HG02852 (cell line): Measurements from ENCODE around the gene KCNG4.
"Not testable (repeated sequence)": the region's sequence is repeated elsewhere in the genome, so short reads cannot be mapped to it uniquely, and the experiment has no call there.

Source experiments
- ATAC-seq: cut with Tn5 transposase; IDR thresholded peaks from one replicate; pipeline ENCODE4 v1.9.1; 2021; ENCODE audit warnings: mild to moderate bottlenecking, moderate library complexity; ENCODE audit not compliant: unreplicated experiment

Gene KCNG4

DNA sequence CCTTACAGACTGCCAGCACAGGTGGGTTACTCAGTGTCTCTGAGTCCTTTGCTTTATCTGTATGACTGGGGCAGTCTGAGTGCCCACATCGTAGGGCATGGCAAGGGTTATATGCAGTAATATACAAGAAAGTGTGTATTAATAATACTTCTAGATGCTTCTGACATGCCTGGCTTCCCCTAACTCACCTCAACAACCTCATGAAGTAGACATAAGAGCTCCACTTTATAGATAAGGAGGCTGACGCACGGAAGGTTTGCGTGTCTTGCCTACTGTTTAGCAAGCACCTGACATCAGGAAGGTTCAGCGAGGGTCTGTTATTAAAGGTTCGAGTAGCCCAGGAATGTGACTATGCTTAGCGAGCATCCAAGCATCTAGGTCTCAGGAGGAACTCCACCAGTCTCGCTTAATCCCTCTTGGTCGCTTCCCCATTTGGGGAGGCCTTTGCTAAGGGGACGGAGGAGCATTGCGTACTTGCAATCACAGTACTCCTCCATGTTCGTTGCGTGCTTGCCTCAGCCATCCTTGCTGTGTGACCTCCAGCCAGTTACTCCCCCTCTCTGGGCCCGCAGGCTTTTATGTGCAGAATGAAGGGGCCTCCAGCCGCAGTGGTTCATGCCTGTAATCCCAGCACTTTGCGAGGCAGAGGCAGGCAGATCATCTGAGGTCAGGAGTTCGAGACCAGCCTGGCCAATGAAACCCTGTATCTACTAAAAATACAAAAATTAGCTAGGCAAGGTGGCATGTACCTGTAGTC, 1.6 kb downstream of the KCNG4 start:
- ATAC-seq, result no peak

DNA sequence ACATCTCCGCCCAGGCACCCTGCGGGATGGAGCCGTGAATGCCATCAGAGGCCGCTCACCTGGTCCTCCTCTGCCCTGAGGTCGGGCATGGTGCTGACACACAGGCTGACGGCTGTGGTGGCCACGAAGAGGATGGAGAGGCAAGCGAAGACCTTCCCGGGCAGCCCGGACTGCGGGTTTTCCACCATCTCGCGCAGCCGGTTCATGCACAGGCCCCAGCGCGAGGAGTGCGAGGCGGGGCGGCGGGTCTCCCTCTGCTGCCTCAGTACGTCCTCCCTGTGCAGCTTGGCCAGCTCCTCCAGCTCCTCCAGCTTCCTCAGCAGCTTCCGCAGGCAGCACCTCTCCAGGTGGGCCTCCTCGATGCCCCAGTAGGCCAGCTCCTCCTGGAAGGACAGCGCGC, 3.1 kb downstream of the KCNG4 start:
- ATAC-seq, result no peak

DNA sequence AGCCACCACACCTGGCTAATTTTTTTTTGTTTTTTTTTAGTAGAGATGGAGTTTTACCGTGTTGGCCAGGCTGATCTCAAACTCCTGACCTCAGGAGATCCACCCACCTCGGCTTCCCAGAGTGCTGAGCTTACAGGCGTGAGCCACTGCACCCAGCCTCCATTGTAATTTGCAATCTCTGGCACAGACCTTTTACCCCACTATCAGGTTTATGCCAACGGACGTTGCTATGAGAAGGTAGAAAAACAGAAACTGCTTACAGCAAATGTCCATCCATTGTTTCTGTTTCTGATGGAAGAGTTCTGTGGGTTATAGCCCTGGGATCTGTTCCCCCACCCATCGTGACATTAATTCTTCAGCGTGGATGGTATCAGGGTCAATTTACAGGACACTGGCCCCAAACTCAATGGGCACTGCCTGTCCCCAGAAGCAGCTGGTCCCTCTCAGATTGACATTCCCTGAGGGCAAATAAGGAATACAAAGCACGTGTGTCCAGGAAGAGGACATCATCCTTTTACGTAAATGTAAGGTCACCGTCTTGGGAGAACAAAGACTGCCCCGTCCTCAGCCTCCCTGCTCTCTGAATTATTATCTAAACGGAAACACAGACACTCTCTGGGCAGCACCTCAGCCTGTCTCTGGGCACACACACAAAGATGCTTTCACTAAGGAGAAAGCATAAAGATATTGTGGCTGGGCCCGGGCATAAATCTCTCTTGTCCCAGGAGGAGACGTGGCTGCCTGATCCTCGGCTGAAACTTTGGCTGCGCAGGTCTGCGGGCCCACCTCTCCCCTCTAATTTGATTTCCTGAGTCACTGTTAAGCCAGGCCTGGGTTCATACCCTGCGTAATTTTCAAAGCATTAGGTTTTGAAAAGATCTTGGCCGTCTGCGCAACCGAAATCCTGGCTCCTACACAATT, 5.2 kb downstream of the KCNG4 start:
- ATAC-seq, result no peak

GRCh38 chr16:84233748-84234147, 6.1 kb downstream of the KCNG4 start:
- no peak for ATAC-seq

DNA sequence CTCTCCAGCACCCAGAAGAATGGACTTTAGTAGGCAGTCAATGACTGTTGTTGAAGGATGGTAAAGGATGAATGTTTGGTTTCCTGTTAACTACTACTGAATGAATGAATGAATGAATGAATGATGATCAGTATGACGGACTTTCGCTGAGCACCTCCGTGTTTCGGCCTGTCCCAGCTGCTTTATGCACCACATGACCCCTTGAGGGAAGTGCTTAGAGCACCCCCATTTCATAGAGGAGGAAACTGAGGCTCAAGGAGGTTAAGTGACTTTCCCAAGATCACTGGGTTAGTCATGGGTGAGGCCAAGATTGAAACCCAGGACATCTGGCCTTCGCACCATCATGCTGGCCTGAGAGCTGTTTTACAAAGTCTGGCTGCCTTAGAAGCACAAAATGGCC, 6.8 kb downstream of the KCNG4 start:
- ATAC-seq, result no peak

DNA sequence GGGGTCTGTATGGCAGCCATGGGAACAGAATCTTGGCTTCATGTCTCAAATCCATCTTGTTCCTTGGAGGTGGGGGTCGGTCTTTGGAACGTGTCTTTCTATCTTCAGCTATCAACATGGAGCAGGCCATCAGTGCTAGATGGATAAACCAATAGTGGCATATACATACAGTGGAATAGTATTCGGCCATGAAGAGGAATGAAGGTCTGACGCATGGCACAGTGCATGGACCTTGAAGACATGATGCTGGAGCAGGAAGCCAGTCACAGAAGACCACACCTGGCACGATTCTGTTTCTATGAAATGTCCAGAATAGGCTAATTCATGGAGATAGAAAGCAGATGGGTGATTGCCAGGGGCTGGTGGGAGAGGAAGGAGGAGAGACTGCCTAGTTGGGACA, 7.8 kb downstream of the KCNG4 start:
- no peak for ATAC-seq

DNA sequence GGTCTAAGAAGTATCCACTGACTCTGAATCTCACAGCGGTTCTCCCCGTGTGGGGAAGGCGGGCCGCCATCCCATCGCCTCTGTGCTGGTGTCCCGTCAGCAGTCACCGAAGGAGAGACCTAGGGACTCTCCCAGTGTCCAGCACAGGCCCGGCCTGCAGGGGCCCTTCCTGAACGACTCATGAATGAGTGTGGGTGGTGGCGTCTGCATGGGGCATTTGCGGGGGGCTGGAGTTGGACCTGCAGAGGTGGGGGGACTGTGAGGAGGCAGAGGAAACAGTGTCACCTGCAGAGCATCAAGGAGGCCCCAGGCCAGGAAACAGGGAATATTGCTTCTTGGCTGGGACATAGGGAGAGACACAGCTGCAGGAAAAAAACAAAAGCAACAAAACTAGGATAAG, 10.3 kb downstream of the KCNG4 start:
- ATAC-seq, result no peak

DNA sequence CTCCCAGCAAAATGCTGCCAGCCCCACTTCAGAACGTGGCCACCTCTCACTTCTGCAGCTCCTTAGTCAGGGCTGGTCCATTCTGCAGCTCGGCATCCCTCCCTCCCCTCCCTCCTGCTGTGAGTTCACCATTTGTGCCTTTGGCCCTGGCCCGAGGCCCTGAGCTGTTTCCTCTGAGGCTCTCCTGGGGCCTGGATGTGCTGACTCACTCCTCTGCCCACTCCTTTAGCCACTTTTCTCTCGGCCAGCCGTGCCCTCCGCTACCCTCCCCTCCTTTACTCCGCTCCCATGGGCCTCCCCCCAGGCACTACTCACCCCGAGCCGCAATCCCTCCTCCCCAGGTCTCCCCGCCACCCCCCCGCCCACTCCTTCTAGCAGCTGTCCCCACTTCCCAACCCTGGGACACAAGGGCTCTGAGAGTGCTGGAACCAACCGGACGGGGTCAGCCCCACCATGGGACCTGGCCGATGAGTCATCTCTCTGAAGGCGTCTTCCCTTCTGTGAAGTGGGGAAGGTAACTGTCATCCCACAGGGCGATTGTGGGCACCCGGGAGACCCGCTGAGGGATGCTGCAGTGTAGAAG, 11.5 kb downstream of the KCNG4 start:
- no peak for ATAC-seq

GRCh38 chr16:84227548-84227947, 12.3 kb downstream of the KCNG4 start:
- no peak for ATAC-seq

GRCh38 chr16:84226026-84226425, 13.8 kb downstream of the KCNG4 start:
- ATAC-seq, result no peak

GRCh38 chr16:84225571-84225970, 14.2 kb downstream of the KCNG4 start:
- ATAC-seq, result no peak

GRCh38 chr16:84225126-84225525, 14.7 kb downstream of the KCNG4 start:
- ATAC-seq, result no peak

DNA sequence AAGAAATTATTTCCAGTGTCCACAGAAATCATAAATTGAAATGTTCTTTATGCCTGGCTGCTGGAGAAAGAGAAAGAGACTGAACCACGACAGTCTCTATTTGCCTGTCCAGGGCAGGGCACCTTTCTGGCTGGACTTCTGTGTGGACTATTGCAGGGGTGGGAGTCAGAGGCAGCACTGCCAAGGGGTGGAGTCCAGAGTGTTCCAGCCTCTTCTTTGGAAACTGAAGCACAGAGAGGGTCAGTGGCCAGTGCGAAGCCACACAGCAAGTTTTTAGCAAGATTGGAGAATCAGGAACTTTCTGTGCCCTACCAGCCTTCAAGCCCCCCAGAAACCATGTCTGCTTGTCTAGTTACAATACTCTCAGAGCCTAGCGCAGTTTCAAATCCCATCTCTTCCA, 15.3 kb downstream of the KCNG4 start:
- ATAC-seq, result no peak

DNA sequence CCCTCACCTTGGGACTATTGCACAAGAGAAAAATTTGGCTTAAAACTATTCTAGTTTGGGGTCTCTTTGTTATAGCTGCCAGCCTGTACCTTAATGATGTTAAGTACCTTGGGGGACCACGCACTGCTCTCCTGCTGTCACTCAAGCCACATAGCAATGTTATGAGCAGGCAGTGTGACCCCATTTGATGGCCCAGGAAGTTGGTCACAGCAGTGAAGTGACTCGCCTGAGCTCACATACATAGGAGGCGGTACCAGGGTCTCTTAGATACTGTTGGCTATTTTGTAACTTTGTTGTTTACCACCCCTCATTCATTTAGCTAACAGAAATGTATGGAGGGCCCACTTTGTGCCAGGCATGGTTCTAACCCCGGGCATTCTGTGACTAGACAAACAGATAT, 16.4 kb downstream of the KCNG4 start:
- no peak for ATAC-seq

DNA sequence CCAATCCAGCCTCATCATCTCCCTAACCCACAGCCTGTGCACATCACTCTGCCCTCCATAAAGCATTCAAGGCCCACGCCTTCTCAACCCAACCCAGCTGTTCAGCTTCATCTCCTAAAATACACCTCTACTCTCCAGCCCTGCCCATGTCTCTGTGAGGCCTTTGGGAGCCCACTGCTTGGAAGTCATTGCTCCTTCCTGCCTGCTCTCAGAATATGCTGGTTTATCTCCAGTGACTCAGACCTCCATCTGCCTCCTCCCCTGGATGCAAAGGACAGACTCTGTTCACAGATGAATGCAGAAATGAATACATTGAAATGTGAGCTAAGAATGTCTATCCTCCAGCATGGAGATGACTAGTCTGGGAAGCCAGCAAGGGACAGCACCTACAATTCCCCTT, 19.0 kb downstream of the KCNG4 start:
- no peak for ATAC-seq

- ATAC-seq, result no peak
These were observed 20.9 kb downstream of the KCNG4 start for GRCh38 chr16:84218956-84219355.

GRCh38 chr16:84218176-84218823, 21.5 kb downstream of the KCNG4 start:
- ATAC-seq, result no peak

DNA sequence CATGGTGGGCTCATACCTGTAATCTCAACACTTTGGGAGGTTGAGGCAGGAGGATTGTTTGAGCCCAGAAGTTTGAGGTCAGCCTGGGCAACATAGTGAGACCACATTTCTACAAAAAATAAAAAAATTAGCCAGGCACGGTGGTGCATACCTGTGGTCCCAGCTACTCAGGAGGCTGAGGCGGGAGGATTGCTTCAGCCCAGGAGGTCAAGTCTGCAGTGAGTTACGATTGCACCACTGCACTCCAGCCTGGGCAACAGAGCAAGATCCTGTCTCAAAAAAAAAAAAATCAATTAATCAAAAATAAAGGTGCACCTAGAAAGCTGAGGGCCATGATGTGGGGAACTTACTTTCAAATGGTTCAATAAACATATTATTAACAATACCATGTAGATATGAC, 23.7 kb downstream of the KCNG4 start:
- not testable (repeated sequence) for ATAC-seq

DNA sequence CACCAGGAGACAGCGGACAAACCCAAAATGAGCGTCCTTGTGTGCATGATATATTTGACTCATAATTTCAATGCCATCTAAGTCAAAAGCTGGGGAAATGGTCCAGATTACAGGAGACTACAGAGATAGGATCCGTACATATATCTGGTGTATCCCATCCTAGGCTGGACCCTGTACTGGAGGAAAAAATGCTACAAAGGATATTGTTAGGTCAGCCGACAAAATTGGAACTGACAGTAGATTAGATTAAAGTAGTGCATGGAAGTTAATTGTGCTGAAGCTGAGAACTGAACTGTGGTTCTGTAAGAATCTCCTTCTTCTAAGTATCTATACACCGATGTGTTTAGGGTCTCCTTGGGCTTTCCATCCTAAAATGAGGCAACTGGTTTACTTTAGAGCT, 24.3 kb downstream of the KCNG4 start:
- no peak for ATAC-seq

DNA sequence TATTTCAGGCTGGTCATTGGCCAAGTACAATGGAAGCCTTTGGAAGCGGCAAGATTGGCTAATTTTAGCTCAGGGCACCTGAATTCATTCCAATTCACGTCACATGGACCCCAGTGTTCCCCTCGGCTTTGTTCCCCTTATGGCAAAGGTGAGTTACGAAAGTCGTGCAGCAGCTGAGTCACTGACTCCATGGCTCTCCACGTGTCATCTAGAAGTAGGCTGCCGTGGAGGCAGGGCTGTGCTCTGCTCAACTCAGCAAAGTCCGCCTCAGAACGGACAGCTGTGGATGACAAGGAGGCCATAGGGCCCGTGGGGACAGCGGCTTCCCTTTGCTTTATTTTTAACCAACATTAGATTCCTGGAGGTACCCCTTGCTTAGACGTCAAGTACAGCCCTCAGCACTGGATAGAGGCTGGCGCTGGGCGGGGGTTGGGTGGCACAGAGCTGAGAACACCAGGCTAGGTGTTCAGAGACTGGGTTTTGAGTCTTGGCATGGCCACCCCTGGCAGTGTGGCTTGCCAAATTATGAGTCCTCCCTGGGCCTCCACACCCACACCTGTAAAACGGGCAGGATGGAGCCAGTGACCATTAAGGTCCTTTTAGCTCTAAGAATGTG, 25.3 kb downstream of the KCNG4 start:
- ATAC-seq, result no peak

DNA sequence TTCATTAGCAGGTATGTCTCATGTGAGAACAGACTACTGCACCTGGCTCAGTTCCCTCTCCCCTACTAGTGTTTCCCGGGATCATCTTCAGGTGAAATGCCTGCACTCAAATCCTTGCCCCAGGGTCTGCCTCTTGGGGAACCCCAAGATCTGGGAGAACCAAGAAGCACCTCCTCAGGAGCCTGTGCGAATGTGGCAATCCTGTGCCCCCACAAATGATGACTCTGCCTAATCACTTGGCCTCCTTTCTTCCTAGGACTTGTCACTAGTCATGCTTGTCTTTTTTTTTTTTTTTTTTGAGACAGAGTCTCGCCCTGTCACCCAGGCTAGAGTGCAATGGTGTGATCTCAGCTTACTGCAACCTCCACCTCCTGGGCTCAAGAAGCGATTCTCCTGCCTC, 27.2 kb downstream of the KCNG4 start:
- no peak for ATAC-seq
